GM12878 (cell line): Measurements from ENCODE around the gene CCR7. TPM values are rescaled to one million over a fixed set of nuclear protein-coding genes. Genes with fewer than 3 reads are reported as not detected.

Experiments
- BACH1 ChIP-seq: fragments of 450-650 bp; IDR thresholded peaks from 2 replicates; pipeline ENCODE4 v1.6.1; 2017; ENCODE audit warnings: mild to moderate bottlenecking, borderline replicate concordance
- CBX5 ChIP-seq: sonication (generic); IDR thresholded peaks from 2 replicates; pipeline ENCODE4 v1.6.1; 2016; ENCODE audit warnings: low read depth, moderate library complexity, mild to moderate bottlenecking, inconsistent platforms
- EGR1 ChIP-seq, 2 experiments: IDR thresholded peaks; 1 replicate in 1 of 2; 2 replicates in 1 of 2; pipeline ENCODE4 v1.6.1; 2011 to 2012; ENCODE audit warnings: low read depth in 2 of 2, low read length in 2 of 2, borderline replicate concordance in 1 of 2, mild to moderate bottlenecking in 1 of 2, moderate library complexity in 1 of 2
- MTA3 ChIP-seq: IDR thresholded peaks from 2 replicates; pipeline ENCODE4 v1.6.1; 2012; ENCODE audit warnings: low read length, inconsistent platforms, borderline replicate concordance
- MYB ChIP-seq: fragments of 150-350 bp; IDR thresholded peaks from 2 replicates; pipeline ENCODE4 v1.6.1; 2014; ENCODE audit warnings: mild to moderate bottlenecking, low read depth, low read length, borderline replicate concordance
- NFIC ChIP-seq: IDR thresholded peaks from 2 replicates; pipeline ENCODE4 v1.6.1; 2012; ENCODE audit warnings: low read depth, mild to moderate bottlenecking, inconsistent platforms, low read length, moderate library complexity
- POLR2AphosphoS2 ChIP-seq: IDR thresholded peaks from 2 replicates; pipeline ENCODE4 v1.6.1; 2011; ENCODE audit warnings: low read depth, mild to moderate bottlenecking, low read length, improper control_type of control experiment, moderate library complexity
- POLR2AphosphoS5 ChIP-seq: IDR thresholded peaks from 2 replicates; pipeline ENCODE4 v1.6.1; 2011; ENCODE audit warnings: mild to moderate bottlenecking, low read length, inconsistent platforms
- RCOR1 ChIP-seq: conservative IDR thresholded peaks from 2 replicates; pipeline ENCODE4 v1.6.1; 2012; ENCODE audit warnings: low read depth, low read length, improper control_type of control experiment
- SMAD1 ChIP-seq: fragments of 450-650 bp; IDR thresholded peaks from 2 replicates; pipeline ENCODE4 v1.6.1; 2018; ENCODE audit warnings: mild to moderate bottlenecking, low read depth; ENCODE audit not compliant: partially characterized antibody
- SMC3 ChIP-seq: IDR thresholded peaks from 2 replicates; pipeline ENCODE4 v1.6.1; 2011; ENCODE audit warnings: low read length, improper control_type of control experiment, borderline replicate concordance
- STAT1 ChIP-seq: fragments of 450-650 bp; conservative IDR thresholded peaks from 2 replicates; pipeline ENCODE4 v1.6.1; 2014; ENCODE audit warnings: antibody characterized with exemption, mild to moderate bottlenecking
- STAT3 ChIP-seq: IDR thresholded peaks from 2 replicates; pipeline ENCODE4 v1.6.1; 2011; ENCODE audit warnings: low read depth, low read length, improper control_type of control experiment
- TCF7 ChIP-seq: IDR thresholded peaks from 2 replicates; pipeline ENCODE4 v1.6.1; 2014; ENCODE audit warnings: antibody characterized with exemption, borderline replicate concordance
- polyA plus RNA-seq, 11 experiments: library from polyadenylated mRNA; depleted of rRNA in 4 of 11; unstranded in 6 of 11; stranded (reverse) in 5 of 11; fragments of >200 nt; fragmentation: Nextera tagmentation in 4 of 11; fragmentation: Illumina TruSeq in 1 of 11; extraction: Ambion mirVana in 4 of 11; extraction: Trizol in 1 of 11; gene quantifications; 1 replicate in 1 of 11; 2 replicates in 10 of 11; pipeline versions ENCODE4 v1.2.1 to v1.2.3, GENCODE V29; 2011 to 2016; ENCODE audit warnings: inconsistent platforms in 2 of 11, missing spikeins in 2 of 11, low read depth in 1 of 11
- total RNA-seq, 4 experiments: library from RNA; depleted of rRNA in 3 of 4; stranded (reverse); fragments of >200 nt in 3 of 4; fragmentation: Illumina TruSeq in 1 of 4; extraction: Trizol in 1 of 4; gene quantifications; 2 replicates each; pipeline versions ENCODE4 v1.2.1 to v1.2.3, GENCODE V29; 2013 to 2021
- TF ChIP-seq, protein P1 (sequence below): fragments of 150-350 bp; IDR thresholded peaks from 2 replicates; pipeline ENCODE4 v1.6.1; 2016; ENCODE audit warnings: low read depth, low read length
- TF ChIP-seq, protein P2 (sequence below): IDR thresholded peaks from 2 replicates; pipeline ENCODE4 v1.6.1; 2012; ENCODE audit warnings: low read depth, low read length, improper control_type of control experiment
- TF ChIP-seq, protein P3 (sequence below): fragments of 450-650 bp; IDR thresholded peaks from 2 replicates; pipeline ENCODE4 v1.6.1; 2017; ENCODE audit warnings: low read depth, mild to moderate bottlenecking, moderate library complexity
- TF ChIP-seq, protein P4 (sequence below): IDR thresholded peaks from 2 replicates; pipeline ENCODE4 v1.6.1; 2011; ENCODE audit warnings: low read depth, low read length, improper control_type of control experiment, borderline replicate concordance
- TF ChIP-seq, protein P5 (sequence below): fragments of 450-650 bp; IDR thresholded peaks from 2 replicates; pipeline ENCODE4 v1.6.1; 2016; ENCODE audit warnings: mild to moderate bottlenecking
- TF ChIP-seq, protein P6 (sequence below): fragments of 450-650 bp; IDR thresholded peaks from 2 replicates; pipeline ENCODE4 v1.6.1; 2018; ENCODE audit warnings: borderline replicate concordance, mild to moderate bottlenecking; ENCODE audit not compliant: partially characterized antibody

The CCR7 gene
- total and polyA plus RNA-seq, 10 of the 15 experiments (the other 5 are each of a cell fraction or from before 2014, with no cell fraction given), result 131 to 1,171 (median 260) TPM

DNA sequence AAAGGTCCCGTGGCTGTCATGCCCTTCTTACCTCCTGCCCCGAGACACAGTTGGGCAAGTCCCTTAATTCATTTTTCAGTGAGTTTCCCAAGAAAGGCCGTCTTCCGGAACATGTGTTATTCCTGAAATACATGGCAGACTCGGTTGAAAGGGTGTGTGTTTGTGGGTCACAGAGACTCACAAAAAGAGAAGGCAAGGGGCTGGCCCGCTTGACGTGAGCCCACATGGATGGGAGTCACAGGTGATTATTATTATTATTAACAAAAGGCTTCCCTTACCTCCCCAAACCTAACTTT, 34.1 kb upstream of the CCR7 start (continued):
- TF ChIP-seq, protein P1, sequence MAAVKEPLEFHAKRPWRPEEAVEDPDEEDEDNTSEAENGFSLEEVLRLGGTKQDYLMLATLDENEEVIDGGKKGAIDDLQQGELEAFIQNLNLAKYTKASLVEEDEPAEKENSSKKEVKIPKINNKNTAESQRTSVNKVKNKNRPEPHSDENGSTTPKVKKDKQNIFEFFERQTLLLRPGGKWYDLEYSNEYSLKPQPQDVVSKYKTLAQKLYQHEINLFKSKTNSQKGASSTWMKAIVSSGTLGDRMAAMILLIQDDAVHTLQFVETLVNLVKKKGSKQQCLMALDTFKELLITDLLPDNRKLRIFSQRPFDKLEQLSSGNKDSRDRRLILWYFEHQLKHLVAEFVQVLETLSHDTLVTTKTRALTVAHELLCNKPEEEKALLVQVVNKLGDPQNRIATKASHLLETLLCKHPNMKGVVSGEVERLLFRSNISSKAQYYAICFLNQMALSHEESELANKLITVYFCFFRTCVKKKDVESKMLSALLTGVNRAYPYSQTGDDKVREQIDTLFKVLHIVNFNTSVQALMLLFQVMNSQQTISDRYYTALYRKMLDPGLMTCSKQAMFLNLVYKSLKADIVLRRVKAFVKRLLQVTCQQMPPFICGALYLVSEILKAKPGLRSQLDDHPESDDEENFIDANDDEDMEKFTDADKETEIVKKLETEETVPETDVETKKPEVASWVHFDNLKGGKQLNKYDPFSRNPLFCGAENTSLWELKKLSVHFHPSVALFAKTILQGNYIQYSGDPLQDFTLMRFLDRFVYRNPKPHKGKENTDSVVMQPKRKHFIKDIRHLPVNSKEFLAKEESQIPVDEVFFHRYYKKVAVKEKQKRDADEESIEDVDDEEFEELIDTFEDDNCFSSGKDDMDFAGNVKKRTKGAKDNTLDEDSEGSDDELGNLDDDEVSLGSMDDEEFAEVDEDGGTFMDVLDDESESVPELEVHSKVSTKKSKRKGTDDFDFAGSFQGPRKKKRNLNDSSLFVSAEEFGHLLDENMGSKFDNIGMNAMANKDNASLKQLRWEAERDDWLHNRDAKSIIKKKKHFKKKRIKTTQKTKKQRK, result no peak
- no peak for TF ChIP-seq EGR1 (IDR thresholded peaks at IDR 0.05; ENCODE audit: borderline replicate concordance in 1 of 2, low read depth in 2 of 2, low read length in 2 of 2)
- TF ChIP-seq RCOR1, result no peak
- TF ChIP-seq SMAD1, result peak; percentile 58
- no peak for TF ChIP-seq MTA3
- TF ChIP-seq MYB, result no peak
- TF ChIP-seq, protein P2, sequence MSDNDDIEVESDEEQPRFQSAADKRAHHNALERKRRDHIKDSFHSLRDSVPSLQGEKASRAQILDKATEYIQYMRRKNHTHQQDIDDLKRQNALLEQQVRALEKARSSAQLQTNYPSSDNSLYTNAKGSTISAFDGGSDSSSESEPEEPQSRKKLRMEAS, result no peak
- no peak for TF ChIP-seq BACH1
- TF ChIP-seq, protein P3, sequence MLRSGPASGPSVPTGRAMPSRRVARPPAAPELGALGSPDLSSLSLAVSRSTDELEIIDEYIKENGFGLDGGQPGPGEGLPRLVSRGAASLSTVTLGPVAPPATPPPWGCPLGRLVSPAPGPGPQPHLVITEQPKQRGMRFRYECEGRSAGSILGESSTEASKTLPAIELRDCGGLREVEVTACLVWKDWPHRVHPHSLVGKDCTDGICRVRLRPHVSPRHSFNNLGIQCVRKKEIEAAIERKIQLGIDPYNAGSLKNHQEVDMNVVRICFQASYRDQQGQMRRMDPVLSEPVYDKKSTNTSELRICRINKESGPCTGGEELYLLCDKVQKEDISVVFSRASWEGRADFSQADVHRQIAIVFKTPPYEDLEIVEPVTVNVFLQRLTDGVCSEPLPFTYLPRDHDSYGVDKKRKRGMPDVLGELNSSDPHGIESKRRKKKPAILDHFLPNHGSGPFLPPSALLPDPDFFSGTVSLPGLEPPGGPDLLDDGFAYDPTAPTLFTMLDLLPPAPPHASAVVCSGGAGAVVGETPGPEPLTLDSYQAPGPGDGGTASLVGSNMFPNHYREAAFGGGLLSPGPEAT, result peak; percentile 84
- no peak for TF ChIP-seq SMC3
- TF ChIP-seq, protein P4, sequence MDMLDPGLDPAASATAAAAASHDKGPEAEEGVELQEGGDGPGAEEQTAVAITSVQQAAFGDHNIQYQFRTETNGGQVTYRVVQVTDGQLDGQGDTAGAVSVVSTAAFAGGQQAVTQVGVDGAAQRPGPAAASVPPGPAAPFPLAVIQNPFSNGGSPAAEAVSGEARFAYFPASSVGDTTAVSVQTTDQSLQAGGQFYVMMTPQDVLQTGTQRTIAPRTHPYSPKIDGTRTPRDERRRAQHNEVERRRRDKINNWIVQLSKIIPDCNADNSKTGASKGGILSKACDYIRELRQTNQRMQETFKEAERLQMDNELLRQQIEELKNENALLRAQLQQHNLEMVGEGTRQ, result no peak
- TF ChIP-seq NFIC, result no peak
- TF ChIP-seq, protein P5, sequence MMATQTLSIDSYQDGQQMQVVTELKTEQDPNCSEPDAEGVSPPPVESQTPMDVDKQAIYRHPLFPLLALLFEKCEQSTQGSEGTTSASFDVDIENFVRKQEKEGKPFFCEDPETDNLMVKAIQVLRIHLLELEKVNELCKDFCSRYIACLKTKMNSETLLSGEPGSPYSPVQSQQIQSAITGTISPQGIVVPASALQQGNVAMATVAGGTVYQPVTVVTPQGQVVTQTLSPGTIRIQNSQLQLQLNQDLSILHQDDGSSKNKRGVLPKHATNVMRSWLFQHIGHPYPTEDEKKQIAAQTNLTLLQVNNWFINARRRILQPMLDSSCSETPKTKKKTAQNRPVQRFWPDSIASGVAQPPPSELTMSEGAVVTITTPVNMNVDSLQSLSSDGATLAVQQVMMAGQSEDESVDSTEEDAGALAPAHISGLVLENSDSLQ, result no peak
- TF ChIP-seq POLR2AphosphoS2, result no peak
- TF ChIP-seq TCF7, result no peak
- 0 out of 2 replicates have a peak, but pooled peaks have one; percentile 11 for TF ChIP-seq STAT1
- TF ChIP-seq POLR2AphosphoS5, result 0 out of 2 replicates have a peak, but pooled peaks have one; percentile 42
- no peak for TF ChIP-seq CBX5
- TF ChIP-seq, protein P6, sequence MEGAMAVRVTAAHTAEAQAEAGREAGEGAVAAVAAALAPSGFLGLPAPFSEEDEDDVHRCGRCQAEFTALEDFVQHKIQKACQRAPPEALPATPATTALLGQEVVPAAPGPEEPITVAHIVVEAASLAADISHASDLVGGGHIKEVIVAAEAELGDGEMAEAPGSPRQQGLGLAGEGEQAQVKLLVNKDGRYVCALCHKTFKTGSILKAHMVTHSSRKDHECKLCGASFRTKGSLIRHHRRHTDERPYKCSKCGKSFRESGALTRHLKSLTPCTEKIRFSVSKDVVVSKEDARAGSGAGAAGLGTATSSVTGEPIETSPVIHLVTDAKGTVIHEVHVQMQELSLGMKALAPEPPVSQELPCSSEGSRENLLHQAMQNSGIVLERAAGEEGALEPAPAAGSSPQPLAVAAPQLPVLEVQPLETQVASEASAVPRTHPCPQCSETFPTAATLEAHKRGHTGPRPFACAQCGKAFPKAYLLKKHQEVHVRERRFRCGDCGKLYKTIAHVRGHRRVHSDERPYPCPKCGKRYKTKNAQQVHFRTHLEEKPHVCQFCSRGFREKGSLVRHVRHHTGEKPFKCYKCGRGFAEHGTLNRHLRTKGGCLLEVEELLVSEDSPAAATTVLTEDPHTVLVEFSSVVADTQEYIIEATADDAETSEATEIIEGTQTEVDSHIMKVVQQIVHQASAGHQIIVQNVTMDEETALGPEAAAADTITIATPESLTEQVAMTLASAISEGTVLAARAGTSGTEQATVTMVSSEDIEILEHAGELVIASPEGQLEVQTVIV, result no peak
- TF ChIP-seq STAT3, result no peak
